SK-N-SH (cell line): ENCODE data around the gene PLEKHB1. TPM values are rescaled to one million over a fixed set of nuclear protein-coding genes. Genes with fewer than 3 reads are reported as not detected.

Experiments
- CTCF ChIA-PET: fragments of 300-600, 350-600 bp; formaldehyde crosslinking; extraction: SDS; loops from one replicate; lab custom pipeline; 2021; lab: Yijun Ruan, JAX
- POLR2A ChIA-PET: fragments of 350-600 bp; sonication (Branson Sonifier 250); formaldehyde crosslinking; extraction: SDS; loops from one replicate; lab custom pipeline; 2020; ENCODE audit warnings: antibody characterized with exemption, inconsistent platforms; lab: Yijun Ruan, JAX
- DNase-seq: peaks from one replicate; pipeline ENCODE4 v3.0.0; 2012
- H2AFZ ChIP-seq: fragments of 200-600 bp; sonication (generic); 2 replicates; pipeline ENCODE4 v1.8.1; 2016; ENCODE audit warnings: antibody characterized with exemption, mild to moderate bottlenecking, low read depth
- H3F3A ChIP-seq: fragments of 200-600 bp; sonication (generic); replicated peaks from 2 replicates; pipeline ENCODE3; 2016; ENCODE audit warnings: antibody characterized with exemption, mild to moderate bottlenecking; ENCODE audit not compliant: insufficient read depth
- H3K27ac ChIP-seq, 2 experiments: fragments of 200-500 bp in 1 of 2; fragments of 200-600 bp in 1 of 2; sonication (Bioruptor generic) in 1 of 2; sonication (generic), shearing (Covaris generic) in 1 of 2; 2 replicates each; pipeline versions ENCODE4 v1.5.1 to v1.6.1; 2014 to 2016; ENCODE audit warnings: low read depth in 2 of 2, inconsistent platforms in 1 of 2, low read length in 1 of 2, mild to moderate bottlenecking in 1 of 2, mixed read lengths in 1 of 2
- H3K27me3 ChIP-seq: fragments of 200-600 bp; sonication (generic), shearing (Covaris generic); 2 replicates; pipeline ENCODE4 v1.6.1; 2016; ENCODE audit warnings: mixed run types; ENCODE audit not compliant: insufficient read depth
- H3K36me3 ChIP-seq, 2 experiments: fragments of 200-500 bp in 1 of 2; fragments of 200-600 bp in 1 of 2; sonication (Bioruptor generic) in 1 of 2; sonication (generic) in 1 of 2; replicated peaks in 1 of 2; 2 replicates each; pipeline versions ENCODE3 to v1.5.1; 2014 to 2016; ENCODE audit warnings: low read length in 1 of 2, mild to moderate bottlenecking in 1 of 2; ENCODE audit not compliant: insufficient read depth in 2 of 2, control insufficient read depth in 1 of 2
- H3K4me1 ChIP-seq, 2 experiments: fragments of 200-500 bp in 1 of 2; fragments of 200-600 bp in 1 of 2; sonication (Bioruptor generic) in 1 of 2; sonication (generic), shearing (Covaris generic) in 1 of 2; 2 replicates each; pipeline versions ENCODE4 v1.5.1 to v1.6.1; 2014 to 2016; ENCODE audit warnings: low read depth in 1 of 2, low read length in 1 of 2, mixed run types in 1 of 2; ENCODE audit not compliant: insufficient read depth in 2 of 2, control insufficient read depth in 1 of 2
- H3K4me2 ChIP-seq: fragments of 200-600 bp; sonication (generic), shearing (Covaris generic); 2 replicates; pipeline ENCODE4 v1.6.1; 2017; ENCODE audit warnings: mixed run types
- H3K4me3 ChIP-seq, 2 experiments: fragments of 200-500 bp in 1 of 2; fragments of 200-600 bp in 1 of 2; sonication (Bioruptor generic) in 1 of 2; sonication (generic), shearing (Covaris generic) in 1 of 2; 2 replicates each; pipeline versions ENCODE4 v1.5.1 to v1.8.1; 2014 to 2016; ENCODE audit warnings: low read depth in 2 of 2, inconsistent platforms in 1 of 2, low read length in 1 of 2, mild to moderate bottlenecking in 1 of 2, mixed read lengths in 1 of 2, moderate library complexity in 1 of 2
- H3K79me2 ChIP-seq: fragments of 200-600 bp; sonication (generic); 2 replicates; pipeline ENCODE4 v1.8.1; 2017; ENCODE audit warnings: mild to moderate bottlenecking; ENCODE audit not compliant: insufficient read depth
- H3K9ac ChIP-seq: fragments of 200-600 bp; sonication (generic); 2 replicates; pipeline ENCODE4 v1.6.1; 2017; ENCODE audit warnings: mixed run types
- H3K9me2 ChIP-seq: fragments of 200-600 bp; sonication (generic); 2 replicates; pipeline ENCODE4 v1.6.1; 2017; ENCODE audit warnings: mixed run types
- H3K9me3 ChIP-seq: fragments of 200-600 bp; sonication (generic); 2 replicates; pipeline ENCODE4 v1.6.1; 2017; ENCODE audit warnings: mixed run types, mild to moderate bottlenecking, moderate library complexity
- H4K20me1 ChIP-seq: fragments of 200-600 bp; sonication (generic); 2 replicates; pipeline ENCODE4 v1.6.1; 2017; ENCODE audit warnings: mild to moderate bottlenecking, mixed run types; ENCODE audit not compliant: insufficient read depth
- ELF1 ChIP-seq: IDR thresholded peaks from 2 replicates; pipeline ENCODE4 v1.4.0; 2012
- EZH2phosphoT487 ChIP-seq: fragments of 200-600 bp; sonication (generic); IDR thresholded peaks from 2 replicates; pipeline ENCODE4 v1.6.1; 2017; ENCODE audit warnings: low read depth, mixed run types, mild to moderate bottlenecking, antibody characterized with exemption, moderate library complexity, borderline replicate concordance
- JUND ChIP-seq: IDR thresholded peaks from 2 replicates; pipeline ENCODE4 v1.4.0; 2012
- MXI1 ChIP-seq: IDR thresholded peaks from 2 replicates; pipeline ENCODE4 v1.6.1; 2012; ENCODE audit warnings: mild to moderate bottlenecking, low read depth, low read length, improper control_type of control experiment
- POLR2AphosphoS5 ChIP-seq: IDR thresholded peaks from 2 replicates; pipeline ENCODE4 v1.6.1; 2012; ENCODE audit warnings: low read depth, low read length
- RAD21 ChIP-seq: IDR thresholded peaks from 2 replicates; pipeline ENCODE4 v1.6.1; 2012; ENCODE audit warnings: mild to moderate bottlenecking, low read length
- RCOR1 ChIP-seq: fragments of 150-350 bp; IDR thresholded peaks from 2 replicates; pipeline ENCODE4 v1.6.1; 2017; ENCODE audit warnings: antibody characterized with exemption, low read length
- RFX5 ChIP-seq: IDR thresholded peaks from 2 replicates; pipeline ENCODE4 v1.6.1; 2012; ENCODE audit warnings: mild to moderate bottlenecking, improper control_type of control experiment, low read length
- SIN3A ChIP-seq: IDR thresholded peaks from 2 replicates; pipeline ENCODE4 v1.6.1; 2012; ENCODE audit warnings: low read depth, mild to moderate bottlenecking, low read length, moderate library complexity, borderline replicate concordance
- SMC3 ChIP-seq: IDR thresholded peaks from 2 replicates; pipeline ENCODE4 v1.6.1; 2012; ENCODE audit warnings: low read depth, low read length, improper control_type of control experiment
- TAF1 ChIP-seq: IDR thresholded peaks from 2 replicates; pipeline ENCODE4 v1.6.1; 2012; ENCODE audit warnings: low read depth, mild to moderate bottlenecking, low read length, moderate library complexity, borderline replicate concordance
- TCF12 ChIP-seq: IDR thresholded peaks from 2 replicates; pipeline ENCODE4 v1.4.0; 2012
- TEAD4 ChIP-seq: IDR thresholded peaks from 2 replicates; pipeline ENCODE4 v1.4.0; 2012; ENCODE audit warnings: mild to moderate bottlenecking, borderline replicate concordance; ENCODE audit not compliant: insufficient read depth
- YY1 ChIP-seq: IDR thresholded peaks from 2 replicates; pipeline ENCODE4 v1.4.0; 2012; ENCODE audit warnings: low read depth, mild to moderate bottlenecking
- WGBS: methylation state at CpG from one replicate; pipeline ENCODE4 v1.1.6; 2017; ENCODE audit warnings: low lambda C conversion rate; 5-methylcytosine and 5-hydroxymethylcytosine counted together
- polyA plus RNA-seq, 3 experiments: library from polyadenylated mRNA; depleted of rRNA; stranded (reverse); fragments of >200 nt; gene quantifications; 2 replicates each; pipeline ENCODE4 v1.2.3, GENCODE V29; 2012
- TF ChIP-seq, protein P1 (sequence below): IDR thresholded peaks from 2 replicates; pipeline ENCODE4 v1.4.0; 2012; ENCODE audit warnings: low read depth, borderline replicate concordance
- TF ChIP-seq, protein P2 (sequence below): IDR thresholded peaks from 2 replicates; pipeline ENCODE4 v1.4.0; 2012; ENCODE audit warnings: low read depth
- TF ChIP-seq, protein P3 (sequence below): fragments of 150-350 bp; IDR thresholded peaks from 2 replicates; pipeline ENCODE4 v1.6.1; 2017; ENCODE audit warnings: antibody characterized with exemption, low read length, low read depth, borderline replicate concordance
- TF ChIP-seq, protein P4 (sequence below): fragments of 200-600 bp; sonication (generic); IDR thresholded peaks from 2 replicates; pipeline ENCODE4 v1.6.1; 2017; ENCODE audit warnings: antibody characterized with exemption, mild to moderate bottlenecking, moderate library complexity

Gene PLEKHB1
- polyA plus RNA-seq, 1 of the 3 experiments (the other 2 are of a cell fraction) = 10.2 TPM

DNA sequence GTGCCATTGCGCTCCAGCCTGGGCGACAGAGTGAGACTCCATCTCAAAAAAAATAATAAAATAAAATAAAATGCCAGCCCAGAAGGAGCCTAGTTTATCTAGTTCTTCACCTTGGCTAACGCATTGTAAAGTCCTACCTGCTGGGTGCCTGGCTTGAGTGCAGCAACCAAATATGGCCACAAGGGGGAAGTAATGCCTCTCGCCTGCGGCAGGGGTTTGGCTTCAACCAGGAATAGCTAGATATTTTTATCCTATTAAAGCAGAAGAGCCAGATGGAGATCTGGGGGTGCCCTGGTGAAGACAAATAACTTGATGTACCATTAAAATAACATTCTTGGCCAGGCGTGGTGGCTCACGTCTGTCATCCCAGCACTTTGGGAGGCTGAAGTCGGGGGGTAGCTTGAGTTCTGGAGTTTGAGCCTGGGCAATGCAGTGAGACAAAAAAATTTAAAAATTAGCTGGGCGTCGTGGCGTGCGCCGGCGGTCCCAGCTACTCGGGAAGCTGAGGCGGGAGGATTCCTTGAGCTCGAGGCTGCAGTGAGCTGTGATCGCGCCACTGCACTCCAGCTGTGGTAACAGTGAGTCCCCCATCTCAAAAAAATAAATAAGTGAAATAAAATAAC lies 20.6 kb upstream of the PLEKHB1 start:
- no peak overlapping the region for H3K9ac ChIP-seq

DNA sequence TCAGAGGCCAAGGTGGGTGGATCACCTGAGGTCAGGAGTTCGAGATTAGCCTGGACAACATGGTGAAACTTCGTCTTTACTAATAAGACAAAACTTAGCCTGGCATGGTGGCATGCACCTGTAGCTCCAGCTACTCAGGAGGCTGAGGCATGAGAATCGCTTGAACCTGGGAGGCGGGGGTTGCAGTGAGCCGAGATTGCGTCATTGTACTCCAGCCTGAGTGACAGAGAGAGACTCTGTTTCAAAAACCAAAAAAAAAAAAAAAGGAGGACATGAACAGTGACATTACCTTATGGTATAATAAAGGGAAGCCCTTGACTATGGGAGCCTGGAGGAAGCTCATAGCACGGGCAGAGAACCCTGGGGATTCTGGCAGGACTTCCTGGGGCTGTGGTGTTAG lies 16.5 kb upstream of the PLEKHB1 start:
- TF ChIP-seq, protein P1, sequence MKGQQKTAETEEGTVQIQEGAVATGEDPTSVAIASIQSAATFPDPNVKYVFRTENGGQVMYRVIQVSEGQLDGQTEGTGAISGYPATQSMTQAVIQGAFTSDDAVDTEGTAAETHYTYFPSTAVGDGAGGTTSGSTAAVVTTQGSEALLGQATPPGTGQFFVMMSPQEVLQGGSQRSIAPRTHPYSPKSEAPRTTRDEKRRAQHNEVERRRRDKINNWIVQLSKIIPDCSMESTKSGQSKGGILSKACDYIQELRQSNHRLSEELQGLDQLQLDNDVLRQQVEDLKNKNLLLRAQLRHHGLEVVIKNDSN = no peak
- TF ChIP-seq JUND (no peak), RFX5 (no peak), SMC3 (no peak), RCOR1 (no peak), MXI1 (no peak), TCF12 (no peak), POLR2AphosphoS5 (no peak), TAF1 (no peak), RAD21 (no peak), ELF1 (no peak), YY1 (no peak), TEAD4 (no peak), EZH2phosphoT487 (no peak), SIN3A (no peak)
- TF ChIP-seq, protein P2, sequence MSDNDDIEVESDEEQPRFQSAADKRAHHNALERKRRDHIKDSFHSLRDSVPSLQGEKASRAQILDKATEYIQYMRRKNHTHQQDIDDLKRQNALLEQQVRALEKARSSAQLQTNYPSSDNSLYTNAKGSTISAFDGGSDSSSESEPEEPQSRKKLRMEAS = no peak
- TF ChIP-seq, protein P3, sequence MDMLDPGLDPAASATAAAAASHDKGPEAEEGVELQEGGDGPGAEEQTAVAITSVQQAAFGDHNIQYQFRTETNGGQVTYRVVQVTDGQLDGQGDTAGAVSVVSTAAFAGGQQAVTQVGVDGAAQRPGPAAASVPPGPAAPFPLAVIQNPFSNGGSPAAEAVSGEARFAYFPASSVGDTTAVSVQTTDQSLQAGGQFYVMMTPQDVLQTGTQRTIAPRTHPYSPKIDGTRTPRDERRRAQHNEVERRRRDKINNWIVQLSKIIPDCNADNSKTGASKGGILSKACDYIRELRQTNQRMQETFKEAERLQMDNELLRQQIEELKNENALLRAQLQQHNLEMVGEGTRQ = no peak
- 77% methylated on average over 7 of the region's 7 CpGs for WGBS
- H3F3A ChIP-seq = no peaks in the 10 kb centered on the region
- H3K27me3 ChIP-seq = no peaks in the 10 kb centered on the region
- no peak overlapping the region for H3K4me3 ChIP-seq
- H3K4me2 ChIP-seq = no peak overlapping the region
- no peak overlapping the region for H3K9ac ChIP-seq
- H3K27ac ChIP-seq = no peak overlapping the region
- no peak for DNase-seq
- H3K9me2 ChIP-seq = no peaks in the 10 kb centered on the region
- no peaks in the 10 kb centered on the region for H3K79me2 ChIP-seq
- ChIA-PET CTCF (interaction anchor here (0.5 to 2.1 kb wide), 5 partner anchors 24 to 323 kb away, joined by 3 to 13 read pairs (median 3); no protein-coding TSS in a partner anchor), POLR2A (no interaction called here)
- H2AFZ ChIP-seq = no peak overlapping the region
- no peaks in the 10 kb centered on the region for H3K4me1 ChIP-seq
- H4K20me1 ChIP-seq = no peaks in the 10 kb centered on the region
- H3K36me3 ChIP-seq = no peaks in the 10 kb centered on the region
- H3K9me3 ChIP-seq = no peaks in the 10 kb centered on the region

More for the DNA sequence above, 20.6 kb upstream of the PLEKHB1 start:
- peak overlapping the region; percentile 67 for H3K4me2 ChIP-seq
- H3F3A ChIP-seq = no peaks in the 10 kb centered on the region
- H3K27me3 ChIP-seq = no peaks in the 10 kb centered on the region; the same call in 1 of the 2 replicates
- TF ChIP-seq, protein P4, sequence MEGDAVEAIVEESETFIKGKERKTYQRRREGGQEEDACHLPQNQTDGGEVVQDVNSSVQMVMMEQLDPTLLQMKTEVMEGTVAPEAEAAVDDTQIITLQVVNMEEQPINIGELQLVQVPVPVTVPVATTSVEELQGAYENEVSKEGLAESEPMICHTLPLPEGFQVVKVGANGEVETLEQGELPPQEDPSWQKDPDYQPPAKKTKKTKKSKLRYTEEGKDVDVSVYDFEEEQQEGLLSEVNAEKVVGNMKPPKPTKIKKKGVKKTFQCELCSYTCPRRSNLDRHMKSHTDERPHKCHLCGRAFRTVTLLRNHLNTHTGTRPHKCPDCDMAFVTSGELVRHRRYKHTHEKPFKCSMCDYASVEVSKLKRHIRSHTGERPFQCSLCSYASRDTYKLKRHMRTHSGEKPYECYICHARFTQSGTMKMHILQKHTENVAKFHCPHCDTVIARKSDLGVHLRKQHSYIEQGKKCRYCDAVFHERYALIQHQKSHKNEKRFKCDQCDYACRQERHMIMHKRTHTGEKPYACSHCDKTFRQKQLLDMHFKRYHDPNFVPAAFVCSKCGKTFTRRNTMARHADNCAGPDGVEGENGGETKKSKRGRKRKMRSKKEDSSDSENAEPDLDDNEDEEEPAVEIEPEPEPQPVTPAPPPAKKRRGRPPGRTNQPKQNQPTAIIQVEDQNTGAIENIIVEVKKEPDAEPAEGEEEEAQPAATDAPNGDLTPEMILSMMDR = peak; percentile 92
- TF ChIP-seq RAD21 (peak; percentile 81), TAF1 (no peak), SMC3 (peak; percentile 86)
- peak overlapping the region; percentile 82 for H2AFZ ChIP-seq
- peak; percentile 81 for DNase-seq
- ChIA-PET POLR2A (interaction anchor here (1.5 kb wide), 1 partner anchor 27 kb away, joined by 6 read pairs; the partner anchor contains the start of gene FAM168A), CTCF (interaction anchor here (0.6 to 9.5 kb wide), 60 partner anchors 9 to 606 kb away, joined by 3 to 123 read pairs (median 4); partner anchors contain the start of genes FAM168A and PLEKHB1)
- no peaks in the 10 kb centered on the region for H4K20me1 ChIP-seq
- no peaks in the 10 kb centered on the region for H3K4me1 ChIP-seq
- WGBS = 27% methylated on average over 19 of the region's 19 CpGs
- no peaks in the 10 kb centered on the region for H3K9me2 ChIP-seq
- H3K27ac ChIP-seq = no peak overlapping the region
- peak overlapping the region in 1 of 2 experiments; percentile 45; a peak in 1 of 4 replicates for H3K4me3 ChIP-seq
- H3K9me3 ChIP-seq = no peaks in the 10 kb centered on the region
- H3K79me2 ChIP-seq = no peaks in the 10 kb centered on the region
- no peaks in the 10 kb centered on the region for H3K36me3 ChIP-seq
